Glutamatergic neuron (in vitro differentiated cells): ENCODE data around the gene TPH2. TPM values are rescaled to one million over a fixed set of nuclear protein-coding genes. Genes with fewer than 3 reads are reported as not detected.

Experiments used
- DNase-seq: peaks from one replicate; pipeline ENCODE4 v3.0.0; 2022
- H3K27ac Mint-ChIP-seq: one replicate; pipeline ENCODE4 v1.8.0; 2020; ENCODE audit warnings: mild to moderate bottlenecking, mixed read lengths, inconsistent platforms; ENCODE audit not compliant: unreplicated experiment
- H3K27me3 Mint-ChIP-seq: one replicate; pipeline ENCODE4 v1.8.0; 2020; ENCODE audit warnings: mild to moderate bottlenecking, moderate library complexity, mixed read lengths, inconsistent platforms; ENCODE audit not compliant: unreplicated experiment
- H3K36me3 Mint-ChIP-seq: one replicate; pipeline ENCODE4 v1.8.0; 2020; ENCODE audit warnings: mild to moderate bottlenecking, mixed read lengths, inconsistent platforms; ENCODE audit not compliant: unreplicated experiment
- H3K4me1 Mint-ChIP-seq: one replicate; pipeline ENCODE4 v1.8.0; 2020; ENCODE audit warnings: mild to moderate bottlenecking, low read depth, mixed read lengths, inconsistent platforms; ENCODE audit not compliant: unreplicated experiment
- H3K4me3 Mint-ChIP-seq: one replicate; pipeline ENCODE4 v1.8.0; 2020; ENCODE audit warnings: mild to moderate bottlenecking, mixed read lengths, inconsistent platforms; ENCODE audit not compliant: unreplicated experiment
- H3K9me3 Mint-ChIP-seq: one replicate; pipeline ENCODE4 v1.8.0; 2020; ENCODE audit warnings: mild to moderate bottlenecking, moderate library complexity, mixed read lengths, inconsistent platforms; ENCODE audit not compliant: unreplicated experiment
- total RNA-seq: library from RNA; stranded (reverse); fragmentation: NEBNext Ultra II Directional; extraction: Animal tissue kit (Norgen Biotek cat#: 25700); gene quantifications from one replicate; pipeline ENCODE4 v1.2.1, GENCODE V29; 2021; ENCODE audit not compliant: unreplicated experiment
- TF ChIP-seq, protein P1 (sequence below): fragments of 200-600 bp; sonication (generic); IDR thresholded peaks from one replicate; pipeline ENCODE4 v1.5.0; 2021; ENCODE audit not compliant: partially characterized antibody, unreplicated experiment

The TPH2 gene
- total RNA-seq, 1 donor from 2014 or later = 0.34 TPM

DNA sequence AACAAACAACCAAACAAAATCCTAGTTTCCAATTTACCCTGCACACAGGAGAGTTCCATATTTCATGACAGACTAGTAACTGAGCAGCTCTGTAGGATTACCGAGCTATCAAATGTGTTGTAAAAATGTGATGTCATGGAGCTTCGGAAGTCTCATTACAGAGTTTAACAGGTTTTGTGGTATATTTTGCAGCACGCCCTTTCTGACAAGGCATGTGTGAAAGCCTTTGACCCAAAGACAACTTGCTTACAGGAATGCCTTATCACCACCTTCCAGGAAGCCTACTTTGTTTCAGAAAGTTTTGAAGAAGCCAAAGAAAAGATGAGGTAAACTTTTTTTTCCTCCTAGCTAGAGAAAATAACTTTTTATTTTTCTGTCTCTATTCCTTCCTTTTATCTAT, 92.4 kb downstream of the TPH2 start:
- DNase-seq = no peak
- Mint-ChIP-seq H3K27ac (no peak overlapping the region), H3K27me3 (no peaks in the 10 kb centered on the region), H3K36me3 (no peaks in the 10 kb centered on the region), H3K9me3 (peaks cover 2% of the 10 kb centered on the region), H3K4me1 (peaks cover 10% of the 10 kb centered on the region), H3K4me3 (no peak overlapping the region)
- TF ChIP-seq, protein P1, sequence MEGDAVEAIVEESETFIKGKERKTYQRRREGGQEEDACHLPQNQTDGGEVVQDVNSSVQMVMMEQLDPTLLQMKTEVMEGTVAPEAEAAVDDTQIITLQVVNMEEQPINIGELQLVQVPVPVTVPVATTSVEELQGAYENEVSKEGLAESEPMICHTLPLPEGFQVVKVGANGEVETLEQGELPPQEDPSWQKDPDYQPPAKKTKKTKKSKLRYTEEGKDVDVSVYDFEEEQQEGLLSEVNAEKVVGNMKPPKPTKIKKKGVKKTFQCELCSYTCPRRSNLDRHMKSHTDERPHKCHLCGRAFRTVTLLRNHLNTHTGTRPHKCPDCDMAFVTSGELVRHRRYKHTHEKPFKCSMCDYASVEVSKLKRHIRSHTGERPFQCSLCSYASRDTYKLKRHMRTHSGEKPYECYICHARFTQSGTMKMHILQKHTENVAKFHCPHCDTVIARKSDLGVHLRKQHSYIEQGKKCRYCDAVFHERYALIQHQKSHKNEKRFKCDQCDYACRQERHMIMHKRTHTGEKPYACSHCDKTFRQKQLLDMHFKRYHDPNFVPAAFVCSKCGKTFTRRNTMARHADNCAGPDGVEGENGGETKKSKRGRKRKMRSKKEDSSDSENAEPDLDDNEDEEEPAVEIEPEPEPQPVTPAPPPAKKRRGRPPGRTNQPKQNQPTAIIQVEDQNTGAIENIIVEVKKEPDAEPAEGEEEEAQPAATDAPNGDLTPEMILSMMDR = no peak

DNA sequence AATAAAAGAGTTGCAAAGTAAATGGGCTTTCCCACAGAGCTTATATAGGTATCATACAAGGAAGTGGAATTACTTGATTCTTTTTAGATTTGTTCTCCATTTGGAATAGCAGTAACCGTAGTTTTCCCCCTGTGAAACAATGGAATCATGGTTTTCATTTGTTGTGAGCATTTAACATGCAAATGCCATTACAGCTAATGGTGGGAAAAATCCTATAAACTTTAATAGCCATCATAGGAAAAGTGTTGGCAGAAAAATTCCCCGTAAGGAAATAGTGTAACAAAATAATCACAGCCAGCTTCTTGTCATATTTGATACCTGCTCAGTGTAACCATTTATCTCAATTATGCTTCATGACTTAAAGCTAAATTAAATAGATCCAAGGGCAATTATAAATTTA, 95.3 kb downstream of the TPH2 start:
- Mint-ChIP-seq H3K36me3 (no peaks in the 10 kb centered on the region), H3K4me1 (peaks cover 13% of the 10 kb centered on the region), H3K4me3 (no peak overlapping the region), H3K27ac (no peak overlapping the region), H3K9me3 (peaks cover 2% of the 10 kb centered on the region), H3K27me3 (no peaks in the 10 kb centered on the region)
- TF ChIP-seq, protein P1 = no peak
- no peak for DNase-seq

DNA sequence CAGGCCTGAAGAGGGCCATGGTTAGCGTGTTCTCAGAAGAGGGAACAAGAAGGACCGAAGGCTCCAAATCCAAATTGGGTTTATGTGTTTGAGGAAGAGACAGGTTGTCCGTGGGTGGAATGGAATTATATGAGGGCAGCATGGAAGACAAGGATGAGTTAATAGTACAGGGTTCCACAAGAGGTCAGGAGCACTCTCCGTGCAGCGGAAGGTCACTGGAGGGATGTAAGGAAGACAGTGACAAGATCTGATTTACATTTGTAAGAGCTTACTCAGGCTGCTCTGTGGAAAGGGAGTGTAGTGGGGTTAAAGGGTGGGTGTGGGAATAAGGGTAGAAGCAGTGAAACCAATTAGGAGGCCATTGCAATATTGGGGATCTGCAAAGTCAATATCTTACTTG, 97.0 kb downstream of the TPH2 start:
- TF ChIP-seq, protein P1 = no peak
- H3K36me3 Mint-ChIP-seq = peaks cover 11% of the 10 kb centered on the region
- DNase-seq = no peak
- no peak overlapping the region for H3K4me3 Mint-ChIP-seq
- no peak overlapping the region for H3K27ac Mint-ChIP-seq
- H3K4me1 Mint-ChIP-seq = peaks cover 11% of the 10 kb centered on the region
- no peaks in the 10 kb centered on the region for H3K27me3 Mint-ChIP-seq
- H3K9me3 Mint-ChIP-seq = no peaks in the 10 kb centered on the region

DNA sequence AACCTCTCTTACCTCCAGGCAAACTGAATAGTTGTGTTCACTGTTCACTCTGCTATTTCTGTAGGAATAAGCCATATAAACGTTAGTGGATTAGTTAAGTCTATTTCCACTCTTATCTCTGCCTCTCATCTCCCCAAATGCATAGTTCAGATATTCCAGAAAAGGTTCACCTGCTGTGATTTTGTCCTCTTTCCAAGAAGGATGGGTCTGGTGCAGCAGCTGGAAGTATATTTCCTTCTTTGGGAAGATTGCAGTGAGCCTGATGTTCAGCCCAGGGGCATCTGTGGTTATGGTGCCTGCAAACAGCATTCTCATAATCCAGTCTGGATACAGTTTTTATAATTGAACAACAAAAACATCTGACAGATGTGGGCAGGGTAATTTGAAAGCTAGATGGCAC, 97.7 kb downstream of the TPH2 start:
- Mint-ChIP-seq H3K27ac (no peak overlapping the region), H3K9me3 (no peaks in the 10 kb centered on the region)

DNA sequence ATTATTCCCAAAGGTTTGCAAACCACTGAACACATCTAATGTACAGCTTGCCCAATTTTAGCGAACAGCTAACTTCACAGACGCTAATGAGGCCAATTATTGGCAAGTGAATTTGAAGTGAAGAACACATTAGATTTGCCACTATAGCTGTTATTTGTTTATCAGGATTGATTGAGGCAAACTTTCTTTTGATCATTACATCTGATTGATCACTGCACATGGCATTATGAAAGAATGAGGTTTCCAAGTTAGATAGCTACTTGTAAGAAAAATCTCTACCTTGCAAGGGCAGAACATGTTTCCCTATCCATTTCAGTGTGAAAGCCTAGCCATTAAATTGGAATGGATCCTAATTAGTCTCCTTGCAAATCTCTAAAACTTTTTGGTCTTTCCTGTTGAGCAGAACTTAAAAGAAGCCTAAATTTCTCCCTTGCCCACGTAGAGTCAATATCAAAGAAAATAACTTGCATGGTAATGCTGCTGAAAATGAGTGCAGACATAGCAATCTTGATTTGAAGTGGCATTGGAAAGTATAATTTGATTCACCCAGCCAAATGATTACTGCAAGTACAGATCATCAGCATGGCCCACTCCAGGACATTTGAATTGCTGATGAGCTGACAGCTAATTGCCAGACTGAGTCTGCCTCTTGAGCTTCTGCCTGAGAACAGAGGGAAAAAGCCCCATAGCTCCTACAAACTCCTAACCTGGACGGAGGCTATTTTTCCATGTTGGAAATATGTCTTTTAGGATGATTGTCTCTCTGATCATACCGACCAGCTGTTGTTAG, 98.6 kb downstream of the TPH2 start:
- Mint-ChIP-seq H3K27ac (no peak overlapping the region), H3K27me3 (no peaks in the 10 kb centered on the region), H3K9me3 (no peaks in the 10 kb centered on the region), H3K4me3 (no peak overlapping the region), H3K4me1 (peaks cover 11% of the 10 kb centered on the region), H3K36me3 (peaks cover 11% of the 10 kb centered on the region)
- TF ChIP-seq, protein P1 = no peak
- DNase-seq = no peak

More for the DNA sequence above, 97.7 kb downstream of the TPH2 start:
- H3K36me3 Mint-ChIP-seq = peaks cover 11% of the 10 kb centered on the region
- H3K4me1 Mint-ChIP-seq = peaks cover 11% of the 10 kb centered on the region
- H3K27me3 Mint-ChIP-seq = no peaks in the 10 kb centered on the region
- H3K4me3 Mint-ChIP-seq = no peak overlapping the region
- no peak for DNase-seq
- TF ChIP-seq, protein P1 = no peak
